Activated CD4-positive, alpha-beta T cell treated with anti-CD3 and anti-CD28 coated beads for 36 hours (primary cell): ENCODE data around the gene RABGAP1. TPM values are rescaled to one million over a fixed set of nuclear protein-coding genes. Genes with fewer than 3 reads are reported as not detected.
A peak's percentile ranks its signal among the peaks of the same experiment; 100 is the strongest.

Source experiments
- ATAC-seq: fragments of 200-7000 bp; cut with Tn5 transposase; one replicate; pipeline ENCODE4 v1.10.0; 2021; ENCODE audit warnings: mild to moderate bottlenecking, moderate library complexity
- CTCF ChIA-PET: fragments of 350-600 bp; sonication (Branson Sonifier 250); formaldehyde crosslinking; loops from one replicate; lab custom pipeline; 2021; ENCODE audit warnings: antibody characterized with exemption; lab: Charles Lee
- POLR2A ChIA-PET: fragments of 350-600 bp; sonication (Branson Sonifier 250); formaldehyde crosslinking; loops from one replicate; lab custom pipeline; 2021; ENCODE audit warnings: antibody characterized with exemption, inconsistent platforms; lab: Charles Lee
- DNase-seq: peaks from one replicate; pipeline ENCODE4 v3.0.0-alpha.2; 2020
- H3K27ac Mint-ChIP-seq: one replicate; pipeline ENCODE4 v1.8.0; 2021; ENCODE audit warnings: mixed read lengths
- H3K27me3 Mint-ChIP-seq: one replicate; pipeline ENCODE4 v1.8.0; 2021; ENCODE audit warnings: mixed read lengths
- H3K36me3 Mint-ChIP-seq: one replicate; pipeline ENCODE4 v1.8.0; 2021; ENCODE audit warnings: low read depth, mixed read lengths
- H3K4me1 Mint-ChIP-seq: one replicate; pipeline ENCODE4 v1.8.0; 2021; ENCODE audit warnings: mixed read lengths
- H3K4me3 Mint-ChIP-seq: one replicate; pipeline ENCODE4 v1.8.0; 2021; ENCODE audit warnings: mild to moderate bottlenecking, moderate library complexity, mixed read lengths
- H3K9me3 Mint-ChIP-seq: one replicate; pipeline ENCODE4 v1.8.0; 2021; ENCODE audit warnings: low read depth, mixed read lengths
- intact Hi-C, 2 experiments: fragments of 100-400 bp; cut with DNase I in 1 of 2; cut with micrococcal nuclease in 1 of 2; formaldehyde crosslinking; loops; one replicate each; pipeline versions ENCODE4 v1.14.2 to v1.15.1; 2022 to 2024; cut with DNase I, micrococcal nuclease
- total RNA-seq, 2 experiments: library from RNA; stranded (reverse); gene quantifications; one replicate each; pipeline ENCODE4 v1.2.3, GENCODE V29; 2021

Gene RABGAP1
- total RNA-seq, 2 experiments from 2014 or later: 24.3 to 27.2 TPM

GRCh38 chr9:122922713-122923112, 18.1 kb upstream of the RABGAP1 start:
- CTCF ChIA-PET: no interaction called here

DNA sequence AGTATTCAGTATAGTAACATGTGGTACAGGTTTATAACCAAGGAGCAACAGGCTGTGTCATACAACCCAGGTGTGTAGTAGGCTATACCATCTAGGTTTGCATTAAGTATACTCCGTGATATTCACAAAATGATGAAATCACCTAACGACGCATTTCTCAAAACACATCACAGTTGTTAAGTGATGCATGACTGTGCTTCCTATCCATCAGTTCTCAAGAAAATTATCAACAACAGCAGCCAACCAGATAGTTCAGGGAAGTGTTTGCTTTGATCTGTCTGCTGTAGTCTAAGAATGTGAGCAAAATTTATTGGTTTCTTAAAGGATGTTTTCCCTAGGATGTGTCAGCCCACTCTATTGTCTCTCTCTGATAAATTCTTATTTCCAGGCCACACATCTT, 16.9 kb upstream of the RABGAP1 start:
- Mint-ChIP-seq H3K4me1 (peaks cover 4% of the 10 kb centered on the region), H3K9me3 (no peaks in the 10 kb centered on the region), H3K4me3 (no peak overlapping the region), H3K27me3 (no peaks in the 10 kb centered on the region), H3K27ac (no peak overlapping the region), H3K36me3 (peaks cover 3% of the 10 kb centered on the region)
- CTCF ChIA-PET: interaction anchor here (0.7 to 0.8 kb wide), 2 partner anchors 17 to 30 kb away, joined by 3 read pairs; partner anchors contain the start of gene RABGAP1
- intact Hi-C loops: no loop called here
- POLR2A ChIA-PET: interaction anchor here (1.0 kb wide), 1 partner anchor 17 kb away, joined by 3 read pairs; the partner anchor contains the start of gene RABGAP1
- DNase-seq: no peak
- peak; percentile 44 for ATAC-seq

More at GRCh38 chr9:122922713-122923112, 18.1 kb upstream of the RABGAP1 start:
- no peak overlapping the region for H3K27ac Mint-ChIP-seq
- peaks cover 3% of the 10 kb centered on the region for H3K36me3 Mint-ChIP-seq
- no peak for DNase-seq
- no peaks in the 10 kb centered on the region for H3K9me3 Mint-ChIP-seq
- POLR2A ChIA-PET: no interaction called here
- peaks cover 4% of the 10 kb centered on the region for H3K4me1 Mint-ChIP-seq
- intact Hi-C loops: no loop called here
- H3K4me3 Mint-ChIP-seq: no peak overlapping the region
- H3K27me3 Mint-ChIP-seq: no peaks in the 10 kb centered on the region
- no peak for ATAC-seq

GRCh38 chr9:122929796-122930354, 10.9 kb upstream of the RABGAP1 start:
- peaks cover under 1% of the 10 kb centered on the region for H3K36me3 Mint-ChIP-seq
- H3K9me3 Mint-ChIP-seq: no peaks in the 10 kb centered on the region
- ChIA-PET CTCF (interaction anchor here (0.7 to 1.3 kb wide), 7 partner anchors 11 to 831 kb away, joined by 3 to 9 read pairs (median 5); partner anchors contain the start of genes RABGAP1, RC3H2 and ZBTB6), POLR2A (interaction anchor here (0.5 to 1.2 kb wide), 3 partner anchors 17 to 109 kb away, joined by 3 to 5 read pairs (median 4); partner anchors contain the start of gene ZBTB6)
- no peak overlapping the region for H3K4me3 Mint-ChIP-seq
- intact Hi-C loops: loop anchor here (2.0 to 10.0 kb wide), 2 partner anchors 25 to 835 kb away; partner anchors contain the start of genes RC3H2 (in 1 of the 2) and TTLL11 (in 1 of the 2)
- no peaks in the 10 kb centered on the region for H3K27me3 Mint-ChIP-seq
- peaks cover 10% of the 10 kb centered on the region for H3K4me1 Mint-ChIP-seq
- DNase-seq (no peak), ATAC-seq (no peak)
- H3K27ac Mint-ChIP-seq: no peak overlapping the region

- Mint-ChIP-seq H3K27ac (no peak overlapping the region), H3K36me3 (peaks cover 2% of the 10 kb centered on the region), H3K9me3 (no peaks in the 10 kb centered on the region), H3K4me3 (no peak overlapping the region), H3K27me3 (no peaks in the 10 kb centered on the region), H3K4me1 (peaks cover 12% of the 10 kb centered on the region)
- no peak for ATAC-seq
- POLR2A ChIA-PET: interaction anchor here (1.2 to 3.2 kb wide), 3 partner anchors 10 to 18 kb away, joined by 5 to 26 read pairs (median 16); partner anchors contain the start of genes RABGAP1 and ZBTB6
- CTCF ChIA-PET: interaction anchor here (0.7 to 1.2 kb wide), 7 partner anchors 10 to 832 kb away, joined by 3 to 15 read pairs (median 5); partner anchors contain the start of genes RABGAP1, RC3H2 and ZBTB6
- no peak for DNase-seq
- intact Hi-C loops: loop anchor here (1.0 to 10.0 kb wide), 6 partner anchors 10 to 836 kb away; partner anchors contain the start of genes RC3H2 (in 2 of the 2), ZBTB6 (in 2 of the 2), PDCL (in 1 of the 2) and TTLL11 (in 1 of the 2)
Measured at GRCh38 chr9:122930541-122931225, 10.1 kb upstream of the RABGAP1 start.

DNA sequence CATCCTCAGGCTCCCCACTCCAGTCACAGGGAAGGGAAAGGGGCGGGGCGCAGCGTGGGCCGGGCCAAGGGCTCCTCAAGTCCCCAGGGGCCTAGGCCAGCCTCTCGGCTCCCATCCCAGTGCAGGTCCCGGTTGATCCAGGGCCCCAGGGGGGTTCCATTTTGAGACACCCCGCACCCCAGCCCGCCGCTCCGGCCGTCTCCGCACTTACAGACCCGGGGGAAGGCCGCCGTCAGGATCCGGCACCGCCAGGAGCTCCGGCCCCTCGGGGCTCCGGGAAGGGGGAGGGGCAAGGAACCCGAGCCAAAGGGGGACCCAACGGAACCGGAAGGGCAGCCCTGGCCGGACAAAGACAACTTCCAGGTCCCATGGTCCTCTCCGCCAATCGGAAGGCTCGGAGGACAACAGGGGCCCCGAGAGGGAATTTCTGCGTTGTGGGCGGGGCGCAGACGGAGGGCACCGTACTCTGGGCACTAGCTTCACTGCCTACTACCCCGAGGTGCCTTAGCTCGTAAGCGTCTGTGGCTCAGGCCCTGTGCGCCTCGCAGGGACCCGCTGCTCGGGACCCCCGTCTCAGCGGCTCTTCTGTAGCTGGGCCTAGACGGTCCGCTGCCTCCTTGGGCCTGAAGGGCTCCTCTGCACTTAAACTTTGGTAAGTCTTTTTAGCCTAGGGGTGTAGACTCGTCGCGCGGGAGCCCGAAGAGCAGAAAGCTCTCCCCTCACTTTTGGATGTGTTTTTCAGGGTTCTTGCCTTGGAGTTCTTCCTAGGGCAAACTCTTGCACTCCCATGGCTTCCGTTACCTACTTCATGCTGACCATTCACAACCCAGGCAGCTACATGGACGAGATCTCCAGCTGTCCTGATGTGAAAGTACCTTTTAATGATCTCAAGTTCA, 9.3 kb upstream of the RABGAP1 start, which contains the start of gene ZBTB26:
TSS of gene ZBTB26 (minus strand) at position 287 of the 896 bp plus-strand sequence. CDS start 11,578 bp downstream, outside the sequence.
- Mint-ChIP-seq H3K9me3 (no peaks in the 10 kb centered on the region), H3K27ac (peak within 1 kb of the TSS; percentile 98), H3K27me3 (no peaks in the 10 kb centered on the region), H3K4me1 (peaks cover 12% of the 10 kb centered on the region), H3K4me3 (no peak within 1 kb of the TSS), H3K36me3 (peaks cover 5% of the 10 kb centered on the region)
- intact Hi-C loops: loop anchor here (1.0 to 10.0 kb wide), 6 partner anchors 9 to 837 kb away; partner anchors contain the start of genes RC3H2 (in 2 of the 2), ZBTB6 (in 2 of the 2), PDCL (in 1 of the 2) and TTLL11 (in 1 of the 2)
- DNase-seq: peak; percentile 95
- ATAC-seq: peak; percentile 99
- ChIA-PET CTCF (interaction anchor here (0.7 to 2.1 kb wide), 9 partner anchors 10 to 1262 kb away, joined by 3 to 15 read pairs (median 3); partner anchors contain the start of genes PDCL and RABGAP1), POLR2A (interaction anchor here (0.7 to 3.2 kb wide), 5 partner anchors 10 to 124 kb away, joined by 3 to 26 read pairs (median 9); partner anchors contain the start of genes RABGAP1, RC3H2 and ZBTB6)

GRCh38 chr9:122936464-122936863, 4.4 kb upstream of the RABGAP1 start:
- Mint-ChIP-seq H3K4me3 (no peak overlapping the region), H3K27me3 (no peaks in the 10 kb centered on the region), H3K36me3 (peaks cover 20% of the 10 kb centered on the region), H3K4me1 (peaks cover 21% of the 10 kb centered on the region), H3K27ac (no peak overlapping the region), H3K9me3 (no peaks in the 10 kb centered on the region)
- ChIA-PET CTCF (interaction anchor here (0.8 kb wide), 1 partner anchor 53 kb away, joined by 3 read pairs; no protein-coding TSS in a partner anchor), POLR2A (no interaction called here)
- intact Hi-C loops: loop anchor here in 1 of 2 experiments (10.0 kb wide), 1 partner anchor 842 kb away; the partner anchor contains the start of gene TTLL11
- ATAC-seq (no peak), DNase-seq (no peak)

DNA sequence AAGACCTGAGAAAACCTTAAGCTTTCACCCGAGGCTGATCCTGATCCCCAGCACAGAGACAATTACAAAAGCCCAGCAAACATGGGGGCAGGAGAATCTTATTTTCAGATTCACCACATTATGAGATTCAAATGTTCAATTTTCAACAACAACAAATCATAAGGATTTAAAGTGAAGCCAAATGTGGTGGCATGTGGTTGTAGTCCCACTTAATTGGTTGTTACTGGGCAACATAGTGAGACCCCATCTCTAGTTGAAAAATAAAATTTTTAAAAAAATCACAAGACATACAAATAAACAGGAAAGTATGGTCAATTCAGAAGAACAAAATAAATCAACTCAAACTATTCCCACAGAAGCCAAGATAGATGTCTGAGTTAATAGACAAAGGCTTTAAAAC, 3.9 kb upstream of the RABGAP1 start:
- Mint-ChIP-seq H3K4me1 (peaks cover 25% of the 10 kb centered on the region), H3K27me3 (no peaks in the 10 kb centered on the region), H3K9me3 (no peaks in the 10 kb centered on the region), H3K36me3 (peaks cover 23% of the 10 kb centered on the region), H3K4me3 (no peak overlapping the region), H3K27ac (no peak overlapping the region)
- POLR2A ChIA-PET: no interaction called here
- CTCF ChIA-PET: interaction anchor here (2.8 kb wide), 1 partner anchor 34 kb away, joined by 7 read pairs; no protein-coding TSS in a partner anchor
- no peak for ATAC-seq
- DNase-seq: no peak
- intact Hi-C loops: loop anchor here in 1 of 2 experiments (10.0 kb wide), 1 partner anchor 842 kb away; the partner anchor contains the start of gene TTLL11

DNA sequence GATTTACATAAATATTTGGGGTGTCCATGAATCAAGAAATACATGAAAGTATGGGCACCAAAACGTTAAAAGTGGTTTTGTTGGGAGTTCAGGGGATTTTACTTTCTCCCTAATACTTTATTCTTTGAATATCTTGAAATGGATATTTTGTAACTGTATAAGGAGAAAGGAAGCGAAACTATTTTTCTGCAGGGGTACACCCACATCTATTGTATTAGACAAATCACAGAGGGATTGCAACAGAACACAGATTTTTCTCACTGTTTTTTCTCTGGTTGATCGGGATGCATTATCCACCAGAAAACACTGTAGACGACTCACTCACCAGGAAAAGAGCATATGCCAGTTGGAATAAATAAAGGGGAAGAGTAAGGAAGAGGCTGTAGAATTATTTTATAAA, 1.2 kb upstream of the RABGAP1 start:
- no peaks in the 10 kb centered on the region for H3K9me3 Mint-ChIP-seq
- DNase-seq (no peak), ATAC-seq (no peak)
- peak overlapping the region; percentile 66 for H3K27ac Mint-ChIP-seq
- POLR2A ChIA-PET: interaction anchor here (0.9 to 2.7 kb wide), 3 partner anchors 8 to 35 kb away, joined by 3 to 26 read pairs (median 11); partner anchors contain the start of genes RC3H2 and ZBTB26
- no peaks in the 10 kb centered on the region for H3K27me3 Mint-ChIP-seq
- H3K4me1 Mint-ChIP-seq: peaks cover 28% of the 10 kb centered on the region
- H3K4me3 Mint-ChIP-seq: no peak overlapping the region
- intact Hi-C loops: loop anchor here in 1 of 2 experiments (10.0 kb wide), 1 partner anchor 845 kb away; the partner anchor contains the start of gene TTLL11
- H3K36me3 Mint-ChIP-seq: peaks cover 23% of the 10 kb centered on the region
- CTCF ChIA-PET: interaction anchor here (1.4 to 2.8 kb wide), 2 partner anchors 36 to 51 kb away, joined by 7 to 12 read pairs; no protein-coding TSS in a partner anchor

- no peaks in the 10 kb centered on the region for H3K9me3 Mint-ChIP-seq
- H3K4me1 Mint-ChIP-seq: peaks cover 29% of the 10 kb centered on the region
- H3K4me3 Mint-ChIP-seq: peak overlapping the region; percentile 99
- intact Hi-C loops: loop anchor here (1.0 to 10.0 kb wide), 8 partner anchors 9 to 676 kb away; partner anchors contain the start of genes ZBTB26 (in 2 of the 2), MRRF (in 1 of the 2), PDCL (in 1 of the 2) and RBM18 (in 1 of the 2)
- H3K36me3 Mint-ChIP-seq: peaks cover 23% of the 10 kb centered on the region
- CTCF ChIA-PET: interaction anchor here (0.6 to 2.0 kb wide), 7 partner anchors 9 to 120 kb away, joined by 3 to 15 read pairs (median 5); partner anchors contain the start of genes PDCL, ZBTB26 and ZBTB6
- POLR2A ChIA-PET: interaction anchor here (0.6 to 2.7 kb wide), 8 partner anchors 9 to 885 kb away, joined by 3 to 26 read pairs (median 4); partner anchors contain the start of genes PDCL, RC3H2, ZBTB26 and ZBTB6
- H3K27me3 Mint-ChIP-seq: no peaks in the 10 kb centered on the region
- ATAC-seq: no peak
- DNase-seq: no peak
- peak overlapping the region; percentile 78 for H3K27ac Mint-ChIP-seq
Measured at GRCh38 chr9:122940454-122940748, 419 bp upstream of the RABGAP1 start.
